Activated B cell treated with CpG ODN at 0.5 μM for 24 hours (primary cell): ENCODE measurements around the gene MBD3. TPM values are rescaled to one million over a fixed set of nuclear protein-coding genes. Genes with fewer than 3 reads are reported as not detected.

Experiments used
- ATAC-seq: fragments of 200-7000 bp; cut with Tn5 transposase; one replicate; pipeline ENCODE4 v1.10.0; 2021; ENCODE audit warnings: low read depth, mild to moderate bottlenecking, moderate library complexity
- CTCF ChIA-PET: fragments of 350-600 bp; sonication (Branson Sonifier 250); formaldehyde crosslinking; loops from one replicate; lab custom pipeline; 2021; ENCODE audit warnings: antibody characterized with exemption; lab: Charles Lee
- POLR2A ChIA-PET: fragments of 350-600 bp; sonication (Branson Sonifier 250); formaldehyde crosslinking; loops from one replicate; lab custom pipeline; 2021; ENCODE audit warnings: antibody characterized with exemption; lab: Charles Lee
- DNase-seq: peaks from one replicate; pipeline ENCODE4 v3.0.0; 2022
- H3K27ac Mint-ChIP-seq: one replicate; pipeline ENCODE4 v1.8.0; 2020; ENCODE audit warnings: mixed read lengths
- H3K27me3 Mint-ChIP-seq: one replicate; pipeline ENCODE4 v1.8.0; 2021; ENCODE audit warnings: mixed read lengths
- H3K36me3 Mint-ChIP-seq: one replicate; pipeline ENCODE4 v1.8.0; 2021; ENCODE audit warnings: low read depth, mixed read lengths
- H3K4me1 Mint-ChIP-seq: one replicate; pipeline ENCODE4 v1.8.0; 2021; ENCODE audit warnings: mixed read lengths
- H3K4me3 Mint-ChIP-seq: one replicate; pipeline ENCODE4 v1.8.0; 2020; ENCODE audit warnings: mild to moderate bottlenecking, mixed read lengths
- H3K9me3 Mint-ChIP-seq: one replicate; pipeline ENCODE4 v1.8.0; 2020; ENCODE audit warnings: mixed read lengths
- CTCF ChIP-seq: fragments of 200-600 bp; IDR thresholded peaks from one replicate; pipeline ENCODE4 v1.8.0; 2022; ENCODE audit warnings: antibody characterized with exemption, mild to moderate bottlenecking
- intact Hi-C: fragments of 100-400 bp; cut with micrococcal nuclease; formaldehyde crosslinking; loops from one replicate; pipeline ENCODE4 v1.15.1; 2024
- total RNA-seq: library from RNA; stranded (reverse); gene quantifications from 2 replicates; pipeline ENCODE4 v1.2.3, GENCODE V29; 2022

Gene MBD3
- total RNA-seq, 1 donor from 2014 or later = 96.9 TPM

- intact Hi-C loops = no loop called here
- POLR2A ChIA-PET = interaction anchor here (1.4 kb wide), 1 partner anchor 30 kb away, joined by 3 read pairs; no protein-coding TSS in a partner anchor
- CTCF ChIA-PET = interaction anchor here (1.1 kb wide), 1 partner anchor 52 kb away, joined by 3 read pairs; no protein-coding TSS in a partner anchor
These were observed 27.8 kb upstream of the MBD3 start for GRCh38 chr19:1620502-1620901.

GRCh38 chr19:1619703-1620102, 27.0 kb upstream of the MBD3 start:
- CTCF ChIA-PET = interaction anchor here (1.1 kb wide), 1 partner anchor 52 kb away, joined by 3 read pairs; no protein-coding TSS in a partner anchor
- Mint-ChIP-seq H3K27me3 (no peaks in the 10 kb centered on the region), H3K36me3 (peaks cover 61% of the 10 kb centered on the region), H3K4me1 (peaks cover 35% of the 10 kb centered on the region), H3K9me3 (no peaks in the 10 kb centered on the region), H3K4me3 (no peak overlapping the region), H3K27ac (no peak overlapping the region)
- POLR2A ChIA-PET = interaction anchor here (0.6 kb wide), 1 partner anchor 27 kb away, joined by 3 read pairs; no protein-coding TSS in a partner anchor
- no peak for TF ChIP-seq CTCF
- intact Hi-C loops = no loop called here
- DNase-seq (no peak), ATAC-seq (no peak)

More at GRCh38 chr19:1620502-1620901, 27.8 kb upstream of the MBD3 start:
- H3K36me3 Mint-ChIP-seq = peaks cover 60% of the 10 kb centered on the region
- no peak overlapping the region for H3K27ac Mint-ChIP-seq
- H3K4me3 Mint-ChIP-seq = no peak overlapping the region
- H3K9me3 Mint-ChIP-seq = no peaks in the 10 kb centered on the region
- TF ChIP-seq CTCF = no peak
- H3K4me1 Mint-ChIP-seq = peaks cover 35% of the 10 kb centered on the region
- no peak for DNase-seq
- no peak for ATAC-seq
- H3K27me3 Mint-ChIP-seq = no peaks in the 10 kb centered on the region

GRCh38 chr19:1619094-1619439, 26.4 kb upstream of the MBD3 start:
- DNase-seq (no peak), ATAC-seq (no peak)
- TF ChIP-seq CTCF = no peak
- CTCF ChIA-PET = interaction anchor here (3.3 kb wide), 1 partner anchor 53 kb away, joined by 19 read pairs; no protein-coding TSS in a partner anchor
- POLR2A ChIA-PET = interaction anchor here (0.6 kb wide), 1 partner anchor 28 kb away, joined by 3 read pairs; no protein-coding TSS in a partner anchor
- H3K9me3 Mint-ChIP-seq = no peaks in the 10 kb centered on the region
- no peaks in the 10 kb centered on the region for H3K27me3 Mint-ChIP-seq
- H3K4me3 Mint-ChIP-seq = no peak overlapping the region
- H3K27ac Mint-ChIP-seq = no peak overlapping the region
- H3K36me3 Mint-ChIP-seq = peaks cover 61% of the 10 kb centered on the region
- intact Hi-C loops = no loop called here
- peaks cover 33% of the 10 kb centered on the region for H3K4me1 Mint-ChIP-seq

- Mint-ChIP-seq H3K4me1 (peaks cover 33% of the 10 kb centered on the region), H3K27ac (peak overlapping the region; percentile 70), H3K9me3 (no peaks in the 10 kb centered on the region), H3K36me3 (peaks cover 63% of the 10 kb centered on the region), H3K4me3 (no peak overlapping the region), H3K27me3 (no peaks in the 10 kb centered on the region)
- intact Hi-C loops = loop anchor here (1.0 kb wide), 1 partner anchor 54 kb away; no protein-coding TSS in a partner anchor
- CTCF ChIA-PET = interaction anchor here (0.7 to 3.3 kb wide), 2 partner anchors 54 to 55 kb away, joined by 3 to 19 read pairs; no protein-coding TSS in a partner anchor
- no peak for TF ChIP-seq CTCF
- DNase-seq (no peak), ATAC-seq (peak; percentile 72)
- POLR2A ChIA-PET = interaction anchor here (1.6 kb wide), 1 partner anchor 34 kb away, joined by 8 read pairs; the partner anchor contains the start of gene TCF3
These were observed 25.8 kb upstream of the MBD3 start for GRCh38 chr19:1618157-1619093.
